Measurements from ENCODE around the gene TMEM116.
"Not testable (repeated sequence)": the region's sequence is repeated elsewhere in the genome, so short reads cannot be mapped to it uniquely, and the experiment has no call there.

TMEM116 gene

GRCh38 chr12:111998015-111998414, 14.9 kb downstream of the TMEM116 start:
- TF ChIP-seq POLR2AphosphoS5 (IDR thresholded peaks at IDR 0.05; ENCODE audit: low read depth, low read length) (no peak), PAX5 (IDR thresholded peaks at IDR 0.05; ENCODE audit: insufficient read depth, low read length, severe bottlenecking) (no peak)
- no peak for DNase-seq (ENCODE audit: insufficient read length, low spot score)
- FAIRE-seq = no peak

- FAIRE-seq (no peak), DNase-seq (ENCODE audit: insufficient read length, low spot score) (no peak)
- TF ChIP-seq POU2F2 (IDR thresholded peaks at IDR 0.05; ENCODE audit: low read depth, low read length) = no peak
- TF ChIP-seq PAX5 (IDR thresholded peaks at IDR 0.05; ENCODE audit: insufficient read depth, low read length, severe bottlenecking) = no peak
- TF ChIP-seq POLR2AphosphoS5 (IDR thresholded peaks at IDR 0.05; ENCODE audit: low read depth, low read length) = no peak
Measured at GRCh38 chr12:111997300-111997699, 15.7 kb downstream of the TMEM116 start.

- FAIRE-seq (no peak), DNase-seq (ENCODE audit: insufficient read length, low spot score) (no peak)
- no peak for TF ChIP-seq SPI1 (IDR thresholded peaks at IDR 0.05; ENCODE audit: low read depth, low read length)
- no peak for TF ChIP-seq POLR2A (IDR thresholded peaks at IDR 0.05; ENCODE audit: low read depth, low read length)
- TF ChIP-seq POU2F2 (IDR thresholded peaks at IDR 0.05; ENCODE audit: low read depth, low read length) = no peak
- no peak for TF ChIP-seq POLR2AphosphoS5 (IDR thresholded peaks at IDR 0.05; ENCODE audit: low read depth, low read length)
- no peak for TF ChIP-seq TAF1 (IDR thresholded peaks at IDR 0.05; ENCODE audit: low read depth, low read length)
- TF ChIP-seq PAX5 (IDR thresholded peaks at IDR 0.05; ENCODE audit: insufficient read depth, low read length, severe bottlenecking) = no peak
Measured at GRCh38 chr12:111995782-111996480, 17.0 kb downstream of the TMEM116 start.

- FAIRE-seq = peak; percentile 89
- TF ChIP-seq SPI1 (IDR thresholded peaks at IDR 0.05; ENCODE audit: low read depth, low read length) = peak; percentile 95
- not testable (repeated sequence) for DNase-seq (ENCODE audit: insufficient read length, low spot score)
Measured at GRCh38 chr12:111994211-111995111, 18.5 kb downstream of the TMEM116 start.

GRCh38 chr12:111993292-111994150, 19.4 kb downstream of the TMEM116 start:
- FAIRE-seq = peak; percentile 78
- no peak for DNase-seq (ENCODE audit: insufficient read length, low spot score)
- TF ChIP-seq TAF1 (IDR thresholded peaks at IDR 0.05; ENCODE audit: low read depth, low read length) (no peak), POLR2AphosphoS5 (IDR thresholded peaks at IDR 0.05; ENCODE audit: low read depth, low read length) (no peak), POLR2A (IDR thresholded peaks at IDR 0.05; ENCODE audit: low read depth, low read length) (no peak), SPI1 (IDR thresholded peaks at IDR 0.05; ENCODE audit: low read depth, low read length) (no peak), PAX5 (IDR thresholded peaks at IDR 0.05; ENCODE audit: insufficient read depth, low read length, severe bottlenecking) (no peak), POU2F2 (IDR thresholded peaks at IDR 0.05; ENCODE audit: low read depth, low read length) (no peak)

- FAIRE-seq = no peak
- no peak for TF ChIP-seq POLR2AphosphoS5 (IDR thresholded peaks at IDR 0.05; ENCODE audit: low read depth, low read length)
- no peak for TF ChIP-seq POU2F2 (IDR thresholded peaks at IDR 0.05; ENCODE audit: low read depth, low read length)
- TF ChIP-seq POLR2A (IDR thresholded peaks at IDR 0.05; ENCODE audit: low read depth, low read length) = no peak
- no peak for TF ChIP-seq PAX5 (IDR thresholded peaks at IDR 0.05; ENCODE audit: insufficient read depth, low read length, severe bottlenecking)
- no peak for TF ChIP-seq TAF1 (IDR thresholded peaks at IDR 0.05; ENCODE audit: low read depth, low read length)
- no peak for TF ChIP-seq SPI1 (IDR thresholded peaks at IDR 0.05; ENCODE audit: low read depth, low read length)
- DNase-seq (ENCODE audit: insufficient read length, low spot score) = no peak
Measured at GRCh38 chr12:111992464-111992863, 20.5 kb downstream of the TMEM116 start.

- TF ChIP-seq PAX5 (IDR thresholded peaks at IDR 0.05; ENCODE audit: insufficient read depth, low read length, severe bottlenecking) (no peak), POLR2AphosphoS5 (IDR thresholded peaks at IDR 0.05; ENCODE audit: low read depth, low read length) (no peak), TAF1 (IDR thresholded peaks at IDR 0.05; ENCODE audit: low read depth, low read length) (no peak), POLR2A (IDR thresholded peaks at IDR 0.05; ENCODE audit: low read depth, low read length) (no peak)
- DNase-seq (ENCODE audit: insufficient read length, low spot score) (no peak), FAIRE-seq (no peak)
Measured at GRCh38 chr12:111991946-111992345, 21.0 kb downstream of the TMEM116 start.

DNA sequence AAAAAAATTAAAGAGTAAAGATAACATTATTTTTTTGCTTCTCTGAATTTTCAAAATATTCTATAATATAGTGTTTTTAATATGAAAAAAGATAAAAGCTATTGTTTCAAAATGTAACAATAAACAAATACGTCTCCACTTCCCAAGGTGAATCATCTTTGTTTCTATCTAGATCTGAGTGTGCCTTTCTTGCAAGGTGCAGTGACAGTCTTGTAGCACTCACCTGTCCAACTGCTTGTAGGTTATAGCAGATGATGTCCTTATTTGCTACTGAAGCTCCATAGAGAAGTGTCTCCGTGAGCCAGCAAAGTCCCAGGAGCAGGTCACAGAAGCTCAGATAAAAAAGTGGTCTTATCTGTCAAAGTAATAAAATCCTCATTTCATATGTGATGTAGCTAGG, 21.4 kb downstream of the TMEM116 start:
- FAIRE-seq = no peak
- no peak for DNase-seq (ENCODE audit: insufficient read length, low spot score)
- TF ChIP-seq POLR2A (IDR thresholded peaks at IDR 0.05; ENCODE audit: low read depth, low read length) (no peak), SPI1 (IDR thresholded peaks at IDR 0.05; ENCODE audit: low read depth, low read length) (no peak), POLR2AphosphoS5 (IDR thresholded peaks at IDR 0.05; ENCODE audit: low read depth, low read length) (no peak), POU2F2 (IDR thresholded peaks at IDR 0.05; ENCODE audit: low read depth, low read length) (no peak), PAX5 (IDR thresholded peaks at IDR 0.05; ENCODE audit: insufficient read depth, low read length, severe bottlenecking) (no peak), TAF1 (IDR thresholded peaks at IDR 0.05; ENCODE audit: low read depth, low read length) (no peak)

DNA sequence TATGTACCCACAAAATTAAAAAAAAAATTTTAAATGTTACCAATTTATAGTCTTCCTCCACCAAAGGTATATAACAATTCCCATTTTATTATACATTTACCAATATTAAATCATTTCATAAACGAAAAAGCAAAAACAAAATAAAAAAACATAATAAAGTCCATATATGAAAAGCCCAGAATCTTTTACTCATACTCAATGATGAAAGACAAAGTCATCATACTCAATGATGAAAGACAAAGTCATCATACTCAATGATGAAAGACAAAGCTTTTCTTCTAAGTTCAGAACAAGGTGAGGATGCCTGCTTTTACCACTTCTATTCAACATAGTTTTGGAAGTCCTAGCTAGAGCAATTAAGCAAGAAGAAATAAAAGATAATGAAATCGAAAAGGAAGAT, 28.1 kb downstream of the TMEM116 start:
- DNase-seq (ENCODE audit: insufficient read length, low spot score) (no peak), FAIRE-seq (no peak)
- TF ChIP-seq SPI1 (IDR thresholded peaks at IDR 0.05; ENCODE audit: low read depth, low read length) (no peak), TAF1 (IDR thresholded peaks at IDR 0.05; ENCODE audit: low read depth, low read length) (no peak), POU2F2 (IDR thresholded peaks at IDR 0.05; ENCODE audit: low read depth, low read length) (no peak)
